Measurements from ENCODE around the gene FGFR1OP2.
"Not testable (repeated sequence)": the region's sequence is repeated elsewhere in the genome, so short reads cannot be mapped to it uniquely, and the experiment has no call there.

The FGFR1OP2 gene

DNA sequence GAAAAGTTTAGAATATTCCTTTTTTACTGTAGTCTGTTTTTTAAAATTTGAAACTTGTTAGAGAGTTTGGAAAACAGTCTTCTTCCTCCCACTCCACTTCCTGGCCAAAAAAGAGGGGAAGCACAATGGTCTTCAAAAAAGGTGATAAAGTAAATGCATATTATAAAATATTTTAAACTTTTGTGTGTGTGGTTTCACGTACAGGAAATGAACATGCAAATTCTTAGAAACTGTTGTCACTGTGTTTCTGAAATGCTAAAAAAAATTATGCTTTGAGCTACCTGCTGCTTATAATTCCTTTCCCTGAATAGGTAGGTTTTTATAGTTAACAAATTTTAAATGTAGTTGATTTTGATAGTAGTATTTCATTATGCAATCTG is 2.9 kb downstream of the FGFR1OP2 start:
- DNase-seq (ENCODE audit: low spot score), result no peak

DNA sequence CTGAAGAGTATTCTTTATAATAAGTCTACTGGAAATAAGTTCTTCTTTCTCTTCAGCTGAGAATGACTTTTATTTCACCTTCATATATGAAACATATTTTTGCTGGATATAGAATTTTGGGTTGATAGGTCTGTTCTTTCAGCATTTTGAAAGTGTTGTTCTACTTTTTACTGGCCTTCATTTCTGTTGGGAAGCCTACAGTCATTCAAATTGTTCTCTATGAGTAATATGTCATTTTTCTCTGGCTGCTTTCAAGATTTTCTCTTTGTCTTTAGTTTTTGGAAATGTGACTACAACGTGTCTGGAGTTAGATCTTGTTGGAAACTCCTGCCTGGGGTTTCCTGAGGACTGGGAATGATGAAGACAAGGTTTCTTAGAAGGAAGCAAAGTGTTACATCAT is 10.0 kb downstream of the FGFR1OP2 start:
- DNase-seq (ENCODE audit: low spot score), result no peak

DNA sequence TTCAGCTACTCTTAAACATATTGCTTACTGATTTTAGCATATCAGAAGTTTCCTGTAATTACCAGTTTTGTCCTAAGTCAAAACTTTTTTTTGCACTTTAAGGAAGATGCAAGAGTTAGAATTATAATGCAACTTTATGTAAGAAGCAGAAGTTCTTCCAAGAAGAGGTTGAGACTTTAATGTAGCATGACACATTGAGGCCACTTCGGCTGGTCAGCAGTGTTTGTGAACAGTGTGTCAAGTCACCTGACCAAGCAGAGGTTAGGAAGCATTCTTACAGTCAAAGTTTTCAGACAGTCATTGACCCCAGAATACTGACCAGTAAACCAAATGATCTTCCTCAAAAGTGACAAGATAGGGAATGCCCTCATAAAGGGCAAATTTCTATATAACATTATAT is 15.2 kb downstream of the FGFR1OP2 start:
- no peak for DNase-seq (ENCODE audit: low spot score)

DNA sequence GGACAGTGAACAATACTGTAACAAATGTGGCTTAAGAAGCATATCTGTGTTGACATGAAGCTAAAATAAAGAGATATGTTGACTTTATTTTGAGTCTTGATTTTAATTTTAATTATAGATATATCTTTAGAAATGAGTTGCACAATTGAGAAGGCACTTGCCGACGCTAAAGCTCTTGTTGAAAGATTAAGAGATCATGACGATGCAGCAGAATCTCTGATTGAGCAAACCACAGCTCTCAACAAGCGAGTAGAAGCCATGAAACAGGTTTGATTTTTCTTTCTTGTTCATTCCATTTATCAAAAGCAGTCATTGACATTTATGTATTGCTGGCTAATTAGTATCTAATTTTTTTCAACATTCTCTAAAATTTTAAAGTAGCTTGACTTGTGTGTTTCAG is 15.8 kb downstream of the FGFR1OP2 start:
- DNase-seq (ENCODE audit: low spot score), result no peak

- DNase-seq (ENCODE audit: low spot score), result not testable (repeated sequence)
These were observed 23.1 kb downstream of the FGFR1OP2 start for GRCh38 chr12:26961391-26961790.

GRCh38 chr12:26961803-26962202 is 23.5 kb downstream of the FGFR1OP2 start:
- DNase-seq (ENCODE audit: low spot score), result no peak

GRCh38 chr12:26963413-26963812 is 25.1 kb downstream of the FGFR1OP2 start:
- DNase-seq (ENCODE audit: low spot score), result no peak

DNA sequence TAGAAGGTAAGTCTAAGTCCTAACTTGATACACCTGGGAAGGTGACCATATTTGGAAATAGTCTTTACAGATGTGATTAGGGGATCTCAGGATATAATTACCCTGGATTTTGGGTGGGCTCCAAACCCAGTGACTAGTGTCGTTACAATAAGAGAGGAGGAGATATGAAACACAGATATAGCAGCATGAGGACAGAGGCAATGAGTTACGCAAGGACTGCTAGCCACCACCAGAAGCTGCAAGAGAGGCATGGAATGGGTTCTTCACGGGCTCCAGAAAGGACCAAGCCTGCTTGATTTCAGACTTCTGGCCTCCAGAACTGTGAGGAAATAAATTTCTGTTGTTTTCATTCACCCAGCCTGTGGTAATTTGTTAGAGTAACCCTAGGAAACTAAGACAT is 28.6 kb downstream of the FGFR1OP2 start:
- no peak for DNase-seq (ENCODE audit: low spot score)

DNA sequence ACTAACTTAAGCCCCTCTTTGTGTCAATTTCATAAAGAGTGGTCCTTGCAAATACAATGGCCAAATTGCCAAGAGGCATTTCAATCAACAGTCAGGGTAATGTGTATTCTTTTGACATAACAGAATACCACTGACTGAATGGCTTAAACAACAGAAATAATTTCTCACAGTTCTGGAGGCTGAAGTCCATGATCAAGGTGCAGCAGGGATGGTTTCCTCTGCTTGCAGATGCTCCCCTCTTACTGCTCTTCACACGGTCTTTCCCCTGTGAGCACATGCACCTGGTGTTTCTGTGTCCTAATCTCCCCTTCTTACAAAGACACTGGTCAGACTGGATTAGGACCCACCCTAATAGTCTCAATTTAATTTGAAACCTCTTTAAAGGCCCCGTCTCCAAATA is 31.9 kb downstream of the FGFR1OP2 start:
- no peak for DNase-seq (ENCODE audit: low spot score)

GRCh38 chr12:26971963-26972362 is 33.7 kb downstream of the FGFR1OP2 start:
- no peak for DNase-seq (ENCODE audit: low spot score)

- no peak for DNase-seq (ENCODE audit: low spot score)
These were observed 38.4 kb downstream of the FGFR1OP2 start for GRCh38 chr12:26976687-26977086.

GRCh38 chr12:26978801-26979200 is 40.5 kb downstream of the FGFR1OP2 start:
- DNase-seq (ENCODE audit: low spot score), result no peak

DNA sequence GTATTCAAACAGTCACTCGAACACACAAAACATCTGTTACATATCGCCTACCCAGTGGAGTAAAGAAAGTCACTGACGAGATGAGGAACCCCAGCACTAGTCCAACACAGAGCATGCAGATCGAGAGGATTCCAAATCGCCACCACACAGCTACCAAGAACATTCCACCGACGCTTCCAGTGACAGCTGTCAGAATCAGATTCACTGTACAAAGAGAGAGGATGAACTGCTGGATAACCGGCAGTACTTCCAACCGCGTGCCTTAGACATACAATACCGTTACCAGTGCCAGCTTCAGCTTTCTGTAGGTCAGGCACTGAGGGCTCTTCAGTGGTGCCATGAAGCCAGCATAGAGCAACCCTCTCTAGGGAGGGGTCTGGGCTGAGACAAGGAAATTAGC is 41.5 kb downstream of the FGFR1OP2 start:
- no peak for DNase-seq (ENCODE audit: low spot score)

GRCh38 chr12:26982866-26983265 is 44.6 kb downstream of the FGFR1OP2 start:
- DNase-seq (ENCODE audit: low spot score), result no peak

DNA sequence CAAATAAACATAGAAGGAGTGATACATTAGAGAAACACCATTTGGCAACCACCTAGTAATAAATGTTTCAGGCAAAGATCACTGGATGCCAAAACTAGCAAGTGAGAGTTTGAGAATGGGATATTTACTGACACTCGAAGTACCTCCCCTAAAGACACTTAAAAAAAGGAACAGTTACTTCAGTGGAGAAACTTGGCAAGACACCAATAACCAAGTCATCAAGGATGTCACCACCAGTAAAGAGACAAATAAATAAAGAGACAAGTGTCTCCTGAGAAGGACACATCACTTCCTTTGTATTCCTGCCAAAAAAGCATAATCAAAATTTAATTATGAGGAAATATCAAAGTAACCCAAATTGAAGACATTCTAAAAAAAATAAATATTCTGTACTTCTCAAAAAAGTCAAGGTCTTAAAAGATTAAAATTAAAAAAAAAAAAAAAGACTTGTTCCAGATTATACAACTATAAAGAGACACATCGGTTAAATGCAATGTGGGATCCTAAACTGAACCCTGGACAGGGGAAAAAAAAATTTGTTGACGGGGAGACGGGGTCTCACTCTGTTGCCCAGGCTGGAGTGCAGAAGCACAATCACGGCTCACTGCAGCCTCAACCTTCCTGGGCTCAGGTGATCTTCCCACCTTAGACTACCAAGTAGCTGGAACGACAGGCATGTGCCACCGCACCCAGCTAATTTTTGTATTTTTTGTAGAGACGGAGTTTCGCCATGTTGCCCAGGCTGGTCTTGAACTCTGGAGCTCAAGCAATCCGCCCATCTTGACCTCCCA is 49.6 kb downstream of the FGFR1OP2 start:
- no peak for DNase-seq (ENCODE audit: low spot score)

DNA sequence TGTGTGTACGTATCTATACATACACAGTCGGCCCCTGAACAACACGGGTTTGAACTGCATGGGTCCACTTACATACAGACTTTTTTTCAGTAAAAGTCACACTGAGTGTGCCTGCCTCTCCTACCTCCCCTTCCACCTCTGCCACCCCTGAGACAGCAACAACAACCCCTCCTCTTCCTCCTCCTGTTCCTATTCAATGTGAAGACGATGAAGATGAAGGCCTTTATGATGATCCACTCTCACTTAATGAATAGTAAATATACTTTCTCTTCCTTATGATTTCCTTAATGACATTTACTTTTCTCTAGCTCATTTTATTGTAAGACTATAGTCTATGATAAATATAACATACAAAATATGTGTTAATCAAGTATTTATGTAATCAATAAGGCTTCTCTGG is 50.4 kb downstream of the FGFR1OP2 start:
- no peak for DNase-seq (ENCODE audit: low spot score)

- DNase-seq (ENCODE audit: low spot score), result no peak
These were observed 51.6 kb downstream of the FGFR1OP2 start for GRCh38 chr12:26989873-26990272.

DNA sequence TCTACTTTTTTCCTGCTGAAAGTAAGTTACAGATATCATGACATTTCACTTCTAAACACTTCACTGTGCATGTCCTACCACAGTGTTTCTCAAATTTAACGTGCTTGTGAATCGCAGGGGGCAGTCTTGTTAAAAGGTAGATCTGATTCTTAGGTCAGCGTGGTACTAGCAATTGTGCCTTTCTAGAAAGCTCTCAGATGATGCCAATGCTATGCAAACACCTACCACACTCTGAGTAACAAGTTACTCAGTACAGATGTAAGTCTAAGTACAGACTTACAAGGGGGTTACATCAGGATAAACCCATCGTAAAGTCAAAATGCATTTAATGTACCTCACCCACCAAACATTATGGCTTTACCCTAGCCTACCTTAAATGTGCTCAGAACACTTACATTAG is 53.6 kb downstream of the FGFR1OP2 start:
- DNase-seq (ENCODE audit: low spot score), result no peak

- no peak for DNase-seq (ENCODE audit: low spot score)
These were observed 55.8 kb downstream of the FGFR1OP2 start for GRCh38 chr12:26994109-26994508.

GRCh38 chr12:26995706-26996105 is 57.4 kb downstream of the FGFR1OP2 start:
- DNase-seq (ENCODE audit: low spot score), result no peak

DNA sequence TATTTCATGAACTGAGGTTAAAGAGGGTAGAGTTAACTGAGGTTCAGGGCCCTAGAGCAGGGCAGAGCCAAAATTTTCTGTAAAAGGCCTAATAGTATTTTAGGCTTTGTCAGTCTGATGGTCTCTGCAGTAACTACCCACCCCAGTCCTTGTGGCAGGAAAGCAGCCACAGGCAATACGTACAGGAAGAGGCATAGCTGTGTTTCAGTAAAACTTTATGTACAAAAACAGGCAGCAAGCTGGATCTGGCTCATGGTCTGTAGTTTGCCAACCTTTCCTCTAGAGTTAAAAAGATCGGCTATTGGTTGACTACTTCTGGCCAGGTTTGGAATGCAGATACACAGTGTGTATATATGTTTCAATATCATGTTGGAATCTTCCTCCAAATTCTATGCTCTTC is 58.7 kb downstream of the FGFR1OP2 start:
- DNase-seq (ENCODE audit: low spot score), result no peak

DNA sequence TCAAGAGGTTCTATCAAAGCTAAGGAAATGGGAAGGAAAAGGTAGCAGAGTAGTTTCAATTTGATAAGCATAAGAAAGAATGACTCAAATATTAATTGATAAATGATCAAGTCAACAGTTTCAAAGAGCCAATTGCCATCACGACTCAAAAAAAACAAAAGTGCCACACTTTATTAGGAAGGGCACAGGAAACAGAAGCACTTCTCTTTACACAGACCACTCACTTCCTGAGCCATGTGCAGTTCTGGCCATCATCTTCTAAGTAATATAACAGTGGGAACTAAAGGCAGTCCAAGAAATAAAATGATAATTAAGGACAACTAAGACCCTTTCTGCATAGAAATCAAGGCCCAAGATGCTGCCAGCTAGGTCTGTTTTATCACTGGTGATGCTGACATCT is 62.7 kb downstream of the FGFR1OP2 start:
- DNase-seq (ENCODE audit: low spot score), result no peak

DNA sequence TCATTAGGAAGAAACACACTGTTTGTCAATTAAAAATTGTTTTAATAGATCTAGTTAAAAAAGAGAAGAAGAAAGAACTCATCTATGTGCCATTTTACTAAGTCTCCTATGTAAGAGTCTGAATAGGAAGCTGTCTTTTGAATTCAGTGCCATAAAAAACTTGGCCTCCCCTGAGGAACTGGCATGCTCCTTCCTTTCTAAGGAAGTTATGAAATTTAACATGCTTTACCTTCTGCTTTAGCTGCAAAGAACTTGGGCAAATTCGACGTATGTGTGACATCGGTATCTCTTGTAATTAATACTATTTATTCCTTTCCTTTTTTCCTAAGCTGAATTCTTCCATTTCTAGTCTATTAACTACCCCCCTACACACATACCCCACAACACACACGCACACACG is 63.4 kb downstream of the FGFR1OP2 start:
- DNase-seq (ENCODE audit: low spot score), result no peak

DNA sequence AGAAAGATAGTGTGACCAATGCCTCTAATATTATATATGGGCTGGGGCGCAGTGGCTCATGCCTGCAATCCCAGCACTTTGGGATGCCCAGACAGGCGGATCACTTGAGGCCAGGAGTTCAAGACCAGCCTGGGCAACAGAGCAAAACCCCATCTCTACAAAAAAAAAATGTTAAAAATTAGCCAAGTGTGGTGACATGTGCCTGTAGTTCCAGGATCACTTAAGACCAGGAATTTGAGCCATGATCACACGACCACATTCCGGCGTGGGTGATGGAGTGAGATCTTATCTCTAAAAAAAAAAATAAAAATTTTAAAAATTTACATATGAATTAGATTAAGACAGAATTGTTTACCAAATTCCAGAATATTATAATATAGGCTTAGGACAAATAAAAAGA is 63.9 kb downstream of the FGFR1OP2 start:
- no peak for DNase-seq (ENCODE audit: low spot score)

Measured in AG20443 (cell line).